H9 (cell line): ENCODE measurements around the gene NEB. TPM values are rescaled to one million over a fixed set of nuclear protein-coding genes. Genes with fewer than 3 reads are reported as not detected.
A peak's percentile ranks its signal among the peaks of the same experiment; 100 is the strongest.

Experiments used
- DNase-seq: peaks from one replicate; pipeline ENCODE4 v3.0.0-alpha.2; 2017
- H2AFZ ChIP-seq: one replicate; pipeline ENCODE4 v1.6.1; 2013; ENCODE audit warnings: mild to moderate bottlenecking, low read length, control low read depth, moderate library complexity
- H2AK5ac ChIP-seq: 2 replicates; pipeline ENCODE4 v1.6.1; 2013; ENCODE audit warnings: low read length, control low read depth, mixed read lengths; ENCODE audit not compliant: insufficient read length
- H2BK120ac ChIP-seq: one replicate; pipeline ENCODE4 v1.6.1; 2013; ENCODE audit warnings: low read depth, mild to moderate bottlenecking, low read length, control low read depth, inconsistent platforms; ENCODE audit not compliant: poor library complexity, severe bottlenecking
- H2BK12ac ChIP-seq: 2 replicates; pipeline ENCODE4 v1.6.1; 2013; ENCODE audit warnings: low read length, control low read depth, mixed read lengths, low read depth; ENCODE audit not compliant: insufficient read length
- H2BK15ac ChIP-seq: 2 replicates; pipeline ENCODE4 v1.6.1; 2013; ENCODE audit warnings: low read depth, low read length, control low read depth
- H2BK20ac ChIP-seq: one replicate; pipeline ENCODE4 v1.6.1; 2013; ENCODE audit warnings: low read depth, mild to moderate bottlenecking, low read length, control low read depth, inconsistent platforms; ENCODE audit not compliant: poor library complexity, severe bottlenecking
- H2BK5ac ChIP-seq: 2 replicates; pipeline ENCODE4 v1.6.1; 2013; ENCODE audit warnings: low read length, control low read depth, mixed read lengths; ENCODE audit not compliant: insufficient read length
- H3K14ac ChIP-seq: 2 replicates; pipeline ENCODE4 v1.6.1; 2013; ENCODE audit warnings: low read length, control low read depth; ENCODE audit not compliant: insufficient read depth
- H3K18ac ChIP-seq: 2 replicates; pipeline ENCODE4 v1.6.1; 2013; ENCODE audit warnings: low read depth, mild to moderate bottlenecking, mixed read lengths, low read length, control low read depth; ENCODE audit not compliant: insufficient read length
- H3K23ac ChIP-seq: 2 replicates; pipeline ENCODE4 v1.6.1; 2013; ENCODE audit warnings: low read length, control low read depth, mixed read lengths, low read depth; ENCODE audit not compliant: insufficient read length
- H3K23me2 ChIP-seq: 2 replicates; pipeline ENCODE4 v1.6.1; 2013; ENCODE audit warnings: low read depth, mild to moderate bottlenecking, mixed read lengths, low read length, control low read depth; ENCODE audit not compliant: insufficient read length, poor library complexity, severe bottlenecking
- H3K27ac ChIP-seq: 2 replicates; pipeline ENCODE4 v1.5.1; 2013; ENCODE audit warnings: low read length, control low read depth, mixed read lengths, low read depth; ENCODE audit not compliant: insufficient read length
- H3K27me3 ChIP-seq: 2 replicates; pipeline ENCODE4 v1.6.1; 2013; ENCODE audit warnings: low read length, control low read depth, inconsistent platforms; ENCODE audit not compliant: insufficient read depth
- H3K4ac ChIP-seq: 2 replicates; pipeline ENCODE4 v1.6.1; 2013; ENCODE audit warnings: low read depth, mild to moderate bottlenecking, control low read depth, inconsistent platforms, low read length, moderate library complexity
- H3K4me1 ChIP-seq: 2 replicates; pipeline ENCODE4 v1.6.1; 2013; ENCODE audit warnings: low read length, control low read depth, inconsistent platforms; ENCODE audit not compliant: insufficient read depth
- H3K4me2 ChIP-seq: 2 replicates; pipeline ENCODE4 v1.6.1; 2013; ENCODE audit warnings: low read length, control low read depth, mixed read lengths; ENCODE audit not compliant: insufficient read length, insufficient read depth
- H3K56ac ChIP-seq: 2 replicates; pipeline ENCODE4 v1.6.1; 2013; ENCODE audit warnings: low read depth, mild to moderate bottlenecking, mixed read lengths, low read length, control low read depth; ENCODE audit not compliant: insufficient read length
- H3K79me1 ChIP-seq: 2 replicates; pipeline ENCODE4 v1.6.1; 2013; ENCODE audit warnings: low read depth, mild to moderate bottlenecking, moderate library complexity, low read length, control low read depth, inconsistent platforms; ENCODE audit not compliant: insufficient read depth, poor library complexity, severe bottlenecking
- H3K79me2 ChIP-seq: 2 replicates; pipeline ENCODE4 v1.6.1; 2013; ENCODE audit warnings: low read length, control low read depth, inconsistent platforms; ENCODE audit not compliant: insufficient read depth
- H3K9ac ChIP-seq: 2 replicates; pipeline ENCODE4 v1.6.1; 2013; ENCODE audit warnings: low read length, control low read depth, mixed read lengths; ENCODE audit not compliant: insufficient read length; ENCODE audit errors: extremely low read depth
- H3K9me3 ChIP-seq: one replicate; pipeline ENCODE4 v1.6.1; 2013; ENCODE audit warnings: low read depth, low read length, inconsistent platforms; ENCODE audit not compliant: control insufficient read depth
- H3T11ph ChIP-seq: one replicate; pipeline ENCODE4 v1.6.1; 2013; ENCODE audit warnings: mild to moderate bottlenecking, low read length, control low read depth, inconsistent platforms
- H4K20me1 ChIP-seq: one replicate; pipeline ENCODE4 v1.6.1; 2013; ENCODE audit not compliant: control insufficient read depth, insufficient read length, insufficient read depth
- H4K5ac ChIP-seq: 2 replicates; pipeline ENCODE4 v1.6.1; 2013; ENCODE audit warnings: low read depth, mild to moderate bottlenecking, mixed read lengths, low read length, control low read depth; ENCODE audit not compliant: insufficient read length
- H4K8ac ChIP-seq: replicated peaks from 2 replicates; pipeline ENCODE4 v1.6.1; 2013; ENCODE audit warnings: low read length, control low read depth, mixed read lengths, low read depth; ENCODE audit not compliant: insufficient read length
- H4K91ac ChIP-seq: 2 replicates; pipeline ENCODE4 v1.6.1; 2013; ENCODE audit warnings: low read depth, mild to moderate bottlenecking, moderate library complexity, mixed read lengths, low read length, control low read depth; ENCODE audit not compliant: insufficient read length
- H3K27ac Mint-ChIP-seq, 3 experiments: 2 replicates in 2 of 3; 3 replicates in 1 of 3; pipeline ENCODE4 v1.8.0; 2020 to 2021; ENCODE audit warnings: mixed read lengths in 3 of 3, mild to moderate bottlenecking in 1 of 3, moderate library complexity in 1 of 3
- H3K27me3 Mint-ChIP-seq: 2 replicates; pipeline ENCODE4 v1.8.0; 2021; ENCODE audit warnings: low read depth, mild to moderate bottlenecking, moderate library complexity, mixed read lengths
- H3K36me3 Mint-ChIP-seq, 3 experiments: 2 replicates in 2 of 3; 3 replicates in 1 of 3; pipeline ENCODE4 v1.8.0; 2020 to 2021; ENCODE audit warnings: low read depth in 3 of 3, mixed read lengths in 3 of 3; ENCODE audit not compliant: insufficient read depth in 1 of 3
- H3K4me1 Mint-ChIP-seq, 2 experiments: 2 replicates each; pipeline ENCODE4 v1.8.0; 2020; ENCODE audit warnings: mixed read lengths in 2 of 2
- H3K4me3 Mint-ChIP-seq, 2 experiments: 2 replicates in 1 of 2; 3 replicates in 1 of 2; pipeline ENCODE4 v1.8.0; 2020 to 2021; ENCODE audit warnings: mild to moderate bottlenecking in 2 of 2, mixed read lengths in 2 of 2, moderate library complexity in 1 of 2
- H3K9me3 Mint-ChIP-seq, 2 experiments: 2 replicates in 1 of 2; 3 replicates in 1 of 2; pipeline ENCODE4 v1.8.0; 2020; ENCODE audit warnings: mild to moderate bottlenecking in 2 of 2, mixed read lengths in 2 of 2, moderate library complexity in 1 of 2
- CTCF ChIP-seq: fragments of 200-600 bp; sonication (generic); conservative IDR thresholded peaks from 3 replicates; pipeline ENCODE4 v1.8.0; 2021; ENCODE audit warnings: antibody characterized with exemption, mild to moderate bottlenecking
- WGBS: extraction: QIAGEN DNeasy Blood & Tissue Kit; methylation state at CpG from one replicate; pipeline ENCODE4 v1.1.7; 2013; ENCODE audit warnings: missing lambda C conversion rate, low lambda C conversion rate, mixed read lengths; ENCODE audit not compliant: insufficient read length; ENCODE audit errors: extremely low coverage; 5-methylcytosine and 5-hydroxymethylcytosine counted together
- total RNA-seq: library from RNA; stranded (reverse); gene quantifications from 2 replicates; pipeline ENCODE4 v1.2.1, GENCODE V29; 2021

NEB gene
- total RNA-seq, 1 experiment from 2014 or later, result 0.98 TPM

DNA sequence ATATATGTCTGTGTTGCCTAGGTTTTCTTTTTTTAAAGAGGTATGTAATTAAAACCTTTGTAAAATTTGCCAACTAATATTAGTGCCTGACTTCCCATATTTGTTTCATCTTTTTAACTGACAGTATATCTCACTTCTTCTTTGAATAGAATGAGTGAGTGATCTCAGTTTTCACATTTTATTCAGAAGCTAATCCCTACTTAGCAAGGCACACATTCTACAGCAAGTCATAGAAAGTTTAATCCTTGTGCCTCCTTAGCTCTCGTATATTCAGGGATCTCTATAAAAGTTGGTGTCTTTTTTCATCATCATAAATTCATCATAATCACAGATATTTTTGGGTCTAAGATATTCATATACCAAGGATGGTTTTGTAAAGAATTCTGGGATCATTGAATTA is 258.0 kb downstream of the NEB start:
- Mint-ChIP-seq H3K4me1 (no peaks in the 10 kb centered on the region), H3K4me3 (no peak overlapping the region), H3K9me3 (no peaks in the 10 kb centered on the region), H3K27ac (peak overlapping the region in 1 of 3 experiments; percentile 23; a peak in 1 of 7 replicates), H3K27me3 (no peaks in the 10 kb centered on the region), H3K36me3 (peaks cover 24 to 70% (median 57%) of the 10 kb centered on the region in 3 experiments)
- H2BK5ac ChIP-seq, result no peak overlapping the region
- H3K23ac ChIP-seq, result no peak overlapping the region
- no peaks in the 10 kb centered on the region for H3K9me3 ChIP-seq
- H3K27me3 ChIP-seq, result no peaks in the 10 kb centered on the region
- H2AK5ac ChIP-seq, result no peak overlapping the region
- H2AFZ ChIP-seq, result no peak overlapping the region
- TF ChIP-seq CTCF, result no peak
- H3K79me2 ChIP-seq, result no peaks in the 10 kb centered on the region
- no peak for DNase-seq
- no peak overlapping the region for H2BK15ac ChIP-seq
- no peak overlapping the region for H3K4ac ChIP-seq
- no peak overlapping the region for H3K56ac ChIP-seq
- no peak overlapping the region for H2BK20ac ChIP-seq
- no peak overlapping the region for H4K8ac ChIP-seq
- H2BK12ac ChIP-seq, result no peak overlapping the region
- no peak overlapping the region for H3K4me2 ChIP-seq
- H3K14ac ChIP-seq, result no peak overlapping the region
- H3K79me1 ChIP-seq, result no peaks in the 10 kb centered on the region
- no peaks in the 10 kb centered on the region for H3K23me2 ChIP-seq
- H3K4me1 ChIP-seq, result no peaks in the 10 kb centered on the region
- H3T11ph ChIP-seq, result no peak overlapping the region
- H3K18ac ChIP-seq, result no peak overlapping the region
- H4K91ac ChIP-seq, result no peak overlapping the region
- no peak overlapping the region for H2BK120ac ChIP-seq
- H4K20me1 ChIP-seq, result no peaks in the 10 kb centered on the region
- H3K27ac ChIP-seq, result no peak overlapping the region
- WGBS, result no CpG with 5 or more reads among the region's 1 CpG
- no peak overlapping the region for H4K5ac ChIP-seq
- H3K9ac ChIP-seq, result no peak overlapping the region
